ENCODE data around the gene NOS3. TPM values are rescaled to one million over a fixed set of nuclear protein-coding genes. Genes with fewer than 3 reads are reported as not detected.

Gene NOS3
- total and polyA plus RNA-seq, 2 experiments from 2014 or later = 2.6 to 6.1 TPM

- no peaks in the 10 kb centered on the region for H3K36me3 ChIP-seq (ENCODE audit: insufficient read depth)
- Mint-ChIP-seq H3K4me1 (peaks cover 2% of the 10 kb centered on the region; the same call in 1 of the 3 replicates), H3K36me3 (ENCODE audit: low read depth) (0 out of 3 replicates have a peak, but pooled peaks cover 6% of the 10 kb centered on the region), H3K9me3 (no peaks in the 10 kb centered on the region), H3K4me3 (no peak overlapping the region), H3K27ac (no peak overlapping the region), H3K27me3 (ENCODE audit: insufficient read depth, low read depth, poor library complexity) (peaks cover 8% of the 10 kb centered on the region)
- no peaks in the 10 kb centered on the region for H3F3A ChIP-seq (replicated peaks; ENCODE audit: low read depth)
- H3K4me2 ChIP-seq = no peak overlapping the region
- DNase-seq (ENCODE audit: low spot score) = no peak
- ATAC-seq = no peak
- no peaks in the 10 kb centered on the region for H3K27me3 ChIP-seq (ENCODE audit: insufficient read depth)
- no peaks in the 10 kb centered on the region for H3K4me1 ChIP-seq (ENCODE audit: insufficient read depth)
- H3K9me2 ChIP-seq (ENCODE audit: insufficient read depth) = no peaks in the 10 kb centered on the region
- no peak overlapping the region for H2AFZ ChIP-seq
- H4K20me1 ChIP-seq (replicated peaks; ENCODE audit: insufficient read depth) = no peaks in the 10 kb centered on the region; the same call in 1 of the 2 replicates
- TF ChIP-seq EZH2 (IDR thresholded peaks at IDR 0.05; ENCODE audit: low read depth, unreplicated experiment) (no peak), NANOG (IDR thresholded peaks at IDR 0.05; ENCODE audit: borderline replicate concordance) (no peak), CREB1 (CRISPR knock-in tag; IDR thresholded peaks at IDR 0.05; ENCODE audit: low read depth) (no peak), ZNF114 (CRISPR knock-in tag; IDR thresholded peaks at IDR 0.05) (no peak), JUNB (IDR thresholded peaks at IDR 0.05; ENCODE audit: unreplicated experiment) (no peak), EZH2phosphoT487 (IDR thresholded peaks at IDR 0.05; ENCODE audit: unreplicated experiment) (no peak), POLR2AphosphoS5 (IDR thresholded peaks at IDR 0.05; ENCODE audit: low read depth) (no peak), ZNF331 (CRISPR knock-in tag; IDR thresholded peaks at IDR 0.05; ENCODE audit: low read depth) (no peak), REST (IDR thresholded peaks at IDR 0.05; ENCODE audit: unreplicated experiment) (no peak), ZNF462 (CRISPR knock-in tag; IDR thresholded peaks at IDR 0.05) (no peak), ETS1 (IDR thresholded peaks at IDR 0.05) (no peak), STAT1 (IDR thresholded peaks at IDR 0.05; ENCODE audit: unreplicated experiment) (no peak), CTCF (conservative IDR thresholded peaks at IDR 0.05; ENCODE audit: low read depth in 2 of 2) (no peak)
- H3K4me3 ChIP-seq = no peak overlapping the region
- H3K27ac ChIP-seq (ENCODE audit: low read depth) = no peak overlapping the region
- peaks cover 5% of the 10 kb centered on the region; the same call in 1 of the 2 replicates for H3K79me2 ChIP-seq (replicated peaks; ENCODE audit: insufficient read depth)
Measured at GRCh38 chr7:151034312-151035025, 43.7 kb downstream of the NOS3 start.

Measured in GM23338 (cell line).